ENCODE data around the gene GET4. TPM values are rescaled to one million over a fixed set of nuclear protein-coding genes. Genes with fewer than 3 reads are reported as not detected.
"Not testable (repeated sequence)": the region's sequence is repeated elsewhere in the genome, so short reads cannot be mapped to it uniquely, and the experiment has no call there.

The GET4 gene
- total RNA-seq, 6 experiments from 2014 or later = 21.3 to 26.3 (median 25.5) TPM

- no peak for TF ChIP-seq CTCF (IDR thresholded peaks at IDR 0.05)
- no peak overlapping the region for H3K27ac Mint-ChIP-seq
- H3K9me3 Mint-ChIP-seq = no peaks in the 10 kb centered on the region
- peaks cover 7% of the 10 kb centered on the region for H3K27me3 Mint-ChIP-seq (ENCODE audit: insufficient read depth)
- no peaks in the 10 kb centered on the region for H3K36me3 Mint-ChIP-seq (ENCODE audit: low read depth)
- no peak for DNase-seq
- peaks cover 5% of the 10 kb centered on the region; the same call in 1 of the 2 replicates for H3K4me1 Mint-ChIP-seq (ENCODE audit: low read depth)
- H3K4me3 Mint-ChIP-seq = no peak overlapping the region
Measured at GRCh38 chr7:938546-939185, 62.3 kb downstream of the GET4 start.

GRCh38 chr7:939843-940242 lies 63.5 kb downstream of the GET4 start:
- peaks cover 5% of the 10 kb centered on the region; the same call in 1 of the 2 replicates for H3K4me1 Mint-ChIP-seq (ENCODE audit: low read depth)
- no peak for DNase-seq
- no peak for TF ChIP-seq CTCF (IDR thresholded peaks at IDR 0.05)
- no peak overlapping the region for H3K4me3 Mint-ChIP-seq
- H3K27me3 Mint-ChIP-seq (ENCODE audit: insufficient read depth) = peaks cover 7% of the 10 kb centered on the region
- H3K9me3 Mint-ChIP-seq = no peaks in the 10 kb centered on the region
- no peak overlapping the region for H3K27ac Mint-ChIP-seq
- H3K36me3 Mint-ChIP-seq (ENCODE audit: low read depth) = no peaks in the 10 kb centered on the region

GRCh38 chr7:940599-941408 lies 64.5 kb downstream of the GET4 start:
- no peaks in the 10 kb centered on the region for H3K36me3 Mint-ChIP-seq (ENCODE audit: low read depth)
- DNase-seq = no peak
- no peak overlapping the region for H3K4me3 Mint-ChIP-seq
- peaks cover 7% of the 10 kb centered on the region for H3K27me3 Mint-ChIP-seq (ENCODE audit: insufficient read depth)
- peaks cover 5% of the 10 kb centered on the region; the same call in 1 of the 2 replicates for H3K4me1 Mint-ChIP-seq (ENCODE audit: low read depth)
- TF ChIP-seq CTCF (IDR thresholded peaks at IDR 0.05) = no peak
- no peak overlapping the region for H3K27ac Mint-ChIP-seq
- H3K9me3 Mint-ChIP-seq = no peaks in the 10 kb centered on the region

GRCh38 chr7:943793-944192 lies 67.4 kb downstream of the GET4 start:
- H3K36me3 Mint-ChIP-seq (ENCODE audit: low read depth); H3K4me1 Mint-ChIP-seq (ENCODE audit: low read depth); H3K27me3 Mint-ChIP-seq (ENCODE audit: insufficient read depth); H3K9me3 Mint-ChIP-seq; H3K27ac Mint-ChIP-seq; H3K4me3 Mint-ChIP-seq; DNase-seq: not testable (repeated sequence)

GRCh38 chr7:944744-945143 lies 68.4 kb downstream of the GET4 start:
- H3K27me3 Mint-ChIP-seq (ENCODE audit: insufficient read depth) = peaks cover 9% of the 10 kb centered on the region
- no peak overlapping the region for H3K27ac Mint-ChIP-seq
- DNase-seq = no peak
- H3K9me3 Mint-ChIP-seq = no peaks in the 10 kb centered on the region
- no peak overlapping the region for H3K4me3 Mint-ChIP-seq
- H3K4me1 Mint-ChIP-seq (ENCODE audit: low read depth) = no peaks in the 10 kb centered on the region
- TF ChIP-seq CTCF (IDR thresholded peaks at IDR 0.05) = no peak
- no peaks in the 10 kb centered on the region for H3K36me3 Mint-ChIP-seq (ENCODE audit: low read depth)

GRCh38 chr7:945147-945555 lies 68.8 kb downstream of the GET4 start:
- Mint-ChIP-seq H3K27ac (no peak overlapping the region), H3K4me3 (no peak overlapping the region)
- DNase-seq = no peak

More at GRCh38 chr7:945147-945555, 68.8 kb downstream of the GET4 start:
- Mint-ChIP-seq H3K36me3 (ENCODE audit: low read depth) (no peaks in the 10 kb centered on the region), H3K27me3 (ENCODE audit: insufficient read depth) (peaks cover 11% of the 10 kb centered on the region), H3K4me1 (ENCODE audit: low read depth) (no peaks in the 10 kb centered on the region), H3K9me3 (no peaks in the 10 kb centered on the region)
- TF ChIP-seq CTCF (IDR thresholded peaks at IDR 0.05) = no peak

All from HFFc6 (cell line).